GM19324 (cell line): Measurements from ENCODE around the gene MLH1.
"Not testable (repeated sequence)": the region's sequence is repeated elsewhere in the genome, so short reads cannot be mapped to it uniquely, and the experiment has no call there.

Source experiments
- ATAC-seq: cut with Tn5 transposase; IDR thresholded peaks from one replicate; pipeline ENCODE4 v1.9.1; 2021; ENCODE audit warnings: mild to moderate bottlenecking, moderate library complexity; ENCODE audit not compliant: unreplicated experiment, low FRiP score

The MLH1 gene

GRCh38 chr3:37030588-37030987 is 37.3 kb downstream of the MLH1 start:
- ATAC-seq, result no peak

DNA sequence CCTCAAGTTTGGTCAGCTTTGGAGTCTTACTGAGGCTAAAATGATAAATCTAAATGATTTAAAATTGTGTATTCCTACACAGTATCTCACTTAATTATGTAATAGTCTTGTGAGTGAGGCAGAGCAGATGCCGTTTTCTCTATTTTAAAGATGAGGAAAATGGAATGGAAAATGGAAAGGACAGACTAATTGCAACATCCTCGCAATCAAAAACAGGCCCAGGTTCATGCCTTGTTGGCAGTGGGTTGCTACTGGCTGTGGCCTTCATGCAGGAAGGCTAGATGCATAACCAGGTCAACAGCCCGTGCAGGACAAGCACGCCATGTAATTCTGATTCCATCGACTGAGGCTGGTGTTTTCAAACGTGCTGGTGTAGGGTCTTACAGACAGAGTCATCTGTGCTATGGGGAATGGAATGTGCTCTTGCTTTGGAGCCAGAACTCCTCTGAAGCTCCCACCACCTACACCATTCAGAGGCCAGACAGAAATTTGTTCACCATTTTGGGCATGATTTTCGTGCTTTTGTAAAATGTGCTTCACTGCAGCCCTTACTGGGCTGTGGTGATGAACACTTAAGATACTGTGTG is 37.9 kb downstream of the MLH1 start:
- ATAC-seq, result no peak

DNA sequence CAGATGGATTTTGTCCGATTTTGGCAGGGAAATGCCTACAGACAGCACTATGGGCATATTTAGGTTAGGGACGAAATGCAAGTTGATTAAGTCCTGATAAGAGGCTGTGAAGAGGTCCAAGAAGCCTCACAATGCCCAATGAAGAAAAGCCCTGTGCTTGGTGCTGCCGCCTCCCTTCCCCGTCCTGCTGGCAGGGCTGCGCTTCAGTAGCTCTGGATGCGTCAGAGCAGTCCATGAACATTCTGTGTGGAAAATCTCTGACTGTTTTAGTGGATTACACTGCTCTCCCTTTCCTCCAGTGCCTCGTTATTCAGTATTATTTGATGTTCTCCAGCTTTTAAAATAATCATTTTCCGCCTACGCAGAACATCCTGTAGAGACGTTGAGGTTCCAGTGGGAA is 39.6 kb downstream of the MLH1 start:
- no peak for ATAC-seq

DNA sequence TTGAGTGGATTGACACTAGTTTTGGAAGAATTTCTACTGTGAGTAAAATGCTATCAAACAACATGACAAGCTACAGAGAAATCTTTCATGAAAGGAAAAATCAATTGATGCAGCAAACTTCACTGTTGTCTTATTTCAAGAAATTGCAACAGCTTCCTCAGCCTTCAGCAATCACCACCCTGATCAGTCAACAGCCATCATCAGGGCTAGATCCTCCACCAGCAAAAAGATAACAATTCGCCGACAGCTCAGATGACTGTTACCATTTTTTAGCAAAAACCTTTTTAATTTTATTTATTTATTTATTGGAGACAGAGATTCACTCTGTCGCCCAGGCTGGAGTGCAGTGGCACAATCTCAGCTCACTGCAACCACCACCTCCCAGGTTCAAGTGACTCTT is 44.0 kb downstream of the MLH1 start:
- no peak for ATAC-seq

- ATAC-seq, result no peak
These were observed 46.0 kb downstream of the MLH1 start for GRCh38 chr3:37039161-37039846.

DNA sequence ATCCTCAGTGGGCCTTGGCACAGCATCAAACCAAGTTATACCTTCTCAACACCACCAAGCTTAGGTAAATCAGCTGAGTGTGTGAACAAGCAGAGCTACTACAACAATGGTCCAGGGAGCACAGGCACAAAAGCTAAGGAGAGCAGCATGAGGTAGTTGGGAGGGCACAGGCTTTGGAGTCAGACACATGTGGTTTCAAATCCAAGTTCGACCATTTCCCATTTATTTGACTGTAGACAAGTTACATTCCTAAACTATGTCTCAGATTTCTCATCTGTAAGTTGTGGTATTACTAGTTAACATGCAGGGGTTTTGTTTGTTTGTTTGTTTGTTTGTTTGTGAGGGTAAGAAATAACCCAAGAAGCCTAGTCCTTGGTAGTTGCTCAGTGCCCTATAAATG is 46.9 kb downstream of the MLH1 start:
- no peak for ATAC-seq

GRCh38 chr3:37041546-37042195 is 48.4 kb downstream of the MLH1 start:
- no peak for ATAC-seq

- not testable (repeated sequence) for ATAC-seq
These were observed 49.4 kb downstream of the MLH1 start for GRCh38 chr3:37042712-37043111.

- no peak for ATAC-seq
These were observed 57.0 kb downstream of the MLH1 start for GRCh38 chr3:37050282-37050681.

- no peak for ATAC-seq
These were observed 59.5 kb downstream of the MLH1 start for GRCh38 chr3:37052860-37053259.

DNA sequence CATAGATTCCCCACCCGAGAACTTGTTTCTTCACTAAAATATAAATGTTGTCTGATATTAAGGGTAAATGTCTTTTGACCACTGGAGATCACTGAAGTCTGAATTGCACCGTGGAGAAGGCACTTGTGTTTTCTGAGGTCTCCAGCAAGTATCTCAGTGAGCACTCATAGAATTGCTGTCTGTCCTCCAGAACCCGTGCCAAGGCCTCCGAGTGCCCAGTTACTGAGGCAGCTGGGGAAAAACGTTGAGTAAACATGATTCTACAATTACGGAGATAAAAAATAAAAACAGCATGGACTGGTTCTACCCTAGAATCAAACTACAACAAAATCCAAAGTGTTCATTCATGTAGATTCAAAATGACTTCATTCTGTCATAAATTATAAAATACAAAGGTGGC is 60.0 kb downstream of the MLH1 start:
- ATAC-seq, result no peak

DNA sequence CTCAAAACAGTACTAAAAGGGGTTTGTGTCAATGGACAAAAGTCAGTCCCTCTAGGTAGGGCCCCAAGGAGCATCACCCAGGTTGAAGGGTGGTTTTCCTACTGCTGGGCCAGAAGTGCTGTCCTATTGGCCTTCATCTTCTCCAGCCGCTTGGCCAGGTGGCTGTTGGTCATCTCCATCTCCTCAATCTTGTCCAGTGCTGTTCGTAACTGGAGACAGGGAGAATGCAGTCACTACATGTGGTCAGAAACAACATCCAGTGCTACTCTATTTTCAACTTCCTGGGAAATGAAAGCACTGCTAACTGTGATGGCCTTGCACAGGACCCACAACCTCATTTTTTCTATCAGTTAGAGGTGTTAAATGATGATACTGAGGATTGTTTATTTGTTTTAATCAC is 60.4 kb downstream of the MLH1 start:
- ATAC-seq, result no peak

- ATAC-seq, result no peak
These were observed 61.1 kb downstream of the MLH1 start for GRCh38 chr3:37054370-37054769.

DNA sequence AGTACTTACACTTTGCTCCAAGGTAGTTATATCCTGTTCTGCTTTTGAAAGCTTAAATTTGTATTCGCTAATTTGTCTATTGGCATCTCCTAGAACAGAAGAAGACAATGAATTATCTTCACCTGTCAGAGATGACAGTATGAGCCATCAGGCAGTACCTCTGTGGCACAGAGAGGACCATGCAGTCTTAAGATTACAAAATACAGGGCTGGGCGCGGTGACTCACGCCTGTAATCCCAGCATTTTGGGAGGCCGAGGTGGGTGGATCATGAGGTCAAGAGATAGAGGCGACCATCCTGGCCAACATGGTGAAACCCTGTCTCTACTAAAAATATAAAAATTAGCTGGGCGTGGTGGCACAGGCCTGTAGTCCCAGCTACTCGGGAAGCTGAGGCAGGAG is 61.8 kb downstream of the MLH1 start:
- ATAC-seq, result not testable (repeated sequence)

- ATAC-seq, result no peak
These were observed 63.5 kb downstream of the MLH1 start for GRCh38 chr3:37056826-37057225.

DNA sequence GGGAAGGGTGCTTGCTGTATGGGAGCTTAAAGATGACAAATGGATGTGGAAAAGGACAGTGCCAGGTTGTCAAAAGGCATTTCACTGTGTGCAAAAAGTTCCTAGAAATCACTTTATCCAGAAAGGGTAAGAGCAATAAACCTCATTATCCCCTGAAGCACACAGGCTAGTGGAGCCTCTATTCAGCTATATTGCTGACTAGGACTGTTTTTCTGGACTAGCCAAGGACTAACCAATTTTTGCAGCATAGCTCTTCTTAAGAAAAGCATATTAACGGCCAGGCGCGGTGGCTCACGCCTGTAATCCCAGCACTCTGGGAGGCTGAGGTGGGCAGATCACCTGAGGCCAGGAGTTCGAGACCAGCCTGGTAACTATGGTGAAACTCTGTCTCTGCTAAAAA is 64.8 kb downstream of the MLH1 start:
- ATAC-seq, result no peak

DNA sequence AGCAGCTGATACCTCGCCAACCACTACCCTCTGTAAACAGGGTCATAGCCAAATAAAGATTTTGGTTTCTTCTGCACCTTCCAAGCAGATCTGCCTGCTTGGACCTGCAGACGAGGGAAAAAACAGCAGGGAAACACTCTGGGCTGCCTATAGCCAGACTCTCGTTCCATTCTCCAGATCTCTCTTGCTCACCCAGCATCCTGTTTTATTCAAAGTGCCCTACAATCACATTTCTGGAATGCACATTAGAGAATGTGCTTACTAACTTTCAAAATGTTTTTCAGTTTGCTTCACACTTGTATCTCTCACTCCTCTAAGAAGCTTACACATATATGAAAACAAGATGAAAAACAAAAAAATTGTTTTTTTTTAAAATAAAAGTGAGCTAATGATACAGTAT is 71.4 kb downstream of the MLH1 start:
- ATAC-seq, result no peak

DNA sequence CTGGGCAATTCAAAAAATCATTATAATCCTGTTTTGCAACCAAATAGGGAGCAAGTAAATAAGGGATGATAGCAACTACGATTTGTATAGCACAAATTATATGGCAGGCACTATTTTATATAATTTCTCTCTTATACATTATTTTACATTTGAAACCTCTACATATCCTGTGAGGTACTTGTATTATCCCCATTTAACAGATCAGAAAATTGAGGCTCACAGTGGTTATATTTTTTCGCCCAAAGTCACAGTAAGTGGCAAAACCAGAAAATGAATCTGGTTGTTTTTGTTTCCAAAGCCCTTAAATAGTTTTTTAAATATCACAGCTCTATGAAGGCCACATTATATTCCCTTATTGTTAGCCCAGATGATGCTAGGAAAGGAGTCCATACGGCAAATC is 74.3 kb downstream of the MLH1 start:
- no peak for ATAC-seq

DNA sequence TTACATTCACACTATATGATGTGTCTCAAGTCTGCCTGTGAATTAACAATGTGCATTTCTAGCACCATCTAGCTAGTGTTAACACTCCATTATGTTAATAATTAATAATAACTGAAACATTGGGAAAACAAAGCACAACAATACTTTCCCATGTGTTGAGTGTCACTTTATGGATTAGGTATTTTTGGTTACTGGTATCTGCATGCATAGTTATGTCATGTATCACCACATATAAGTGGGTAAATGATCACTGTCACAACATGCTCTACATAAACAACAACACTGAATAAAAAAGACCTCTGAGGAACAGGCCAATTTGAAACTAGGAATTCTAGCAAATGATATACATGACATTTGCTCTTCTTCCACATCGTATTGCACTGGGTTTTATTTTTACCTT is 74.7 kb downstream of the MLH1 start:
- ATAC-seq, result no peak

GRCh38 chr3:37071921-37072320 is 78.6 kb downstream of the MLH1 start:
- no peak for ATAC-seq

- ATAC-seq, result no peak
These were observed 79.6 kb downstream of the MLH1 start for GRCh38 chr3:37072892-37073291.

- no peak for ATAC-seq
These were observed 80.9 kb downstream of the MLH1 start for GRCh38 chr3:37074178-37074577.
